ENCODE data around the gene CDK6. TPM values are rescaled to one million over a fixed set of nuclear protein-coding genes. Genes with fewer than 3 reads are reported as not detected.

CDK6 gene
- total RNA-seq, 2 donors from 2014 or later = 28.5 to 36.6 TPM

GRCh38 chr7:92717623-92717992 is 118.8 kb downstream of the CDK6 start:
- WGBS, 2 experiments (ENCODE audit: insufficient coverage in 1 of 2, insufficient read length in 1 of 2) = 96 to 100% methylated on average over 6 to 7 of the region's 7 CpGs
- H3K4me3 Mint-ChIP-seq = no peak overlapping the region

GRCh38 chr7:92716825-92717580 is 119.4 kb downstream of the CDK6 start:
- Histone ChIP-seq H3K36me3 (ENCODE audit: control insufficient read depth, insufficient read depth, low read length) (peaks cover 10% of the 10 kb centered on the region), H3K27ac (ENCODE audit: low read depth, low read length) (no peak overlapping the region), H3K4me1 (ENCODE audit: control insufficient read depth, insufficient read depth, low read length) (no peaks in the 10 kb centered on the region), H3K9me3 (ENCODE audit: control insufficient read depth, low read length) (no peaks in the 10 kb centered on the region), H3K4me3 (ENCODE audit: low read length) (no peak overlapping the region), H3K9ac (ENCODE audit: extremely low read depth, low read length, poor library complexity, severe bottlenecking) (no peak overlapping the region), H3K27me3 (ENCODE audit: control insufficient read depth, insufficient read depth, low read length, poor library complexity, severe bottlenecking) (no peaks in the 10 kb centered on the region)
- no peak for TF ChIP-seq CTCF (conservative IDR thresholded peaks at IDR 0.05)
- no peak overlapping the region for H3K4me3 Mint-ChIP-seq
- H3K9me3 Mint-ChIP-seq = no peaks in the 10 kb centered on the region
- no peaks in the 10 kb centered on the region for H3K4me1 Mint-ChIP-seq
- no peaks in the 10 kb centered on the region for H3K36me3 Mint-ChIP-seq (ENCODE audit: low read depth)
- 92 to 95% methylated on average over 2 to 4 of the region's 4 CpGs for WGBS, 2 experiments (ENCODE audit: insufficient coverage in 1 of 2, insufficient read length in 1 of 2)
- H3K27me3 Mint-ChIP-seq (ENCODE audit: insufficient read depth) = no peaks in the 10 kb centered on the region
- H3K27ac Mint-ChIP-seq = no peak overlapping the region
- no peak for DNase-seq

More at GRCh38 chr7:92717623-92717992, 118.8 kb downstream of the CDK6 start:
- Histone ChIP-seq H3K27ac (ENCODE audit: low read depth, low read length) (no peak overlapping the region), H3K9me3 (ENCODE audit: control insufficient read depth, low read length) (no peaks in the 10 kb centered on the region), H3K27me3 (ENCODE audit: control insufficient read depth, insufficient read depth, low read length, poor library complexity, severe bottlenecking) (no peaks in the 10 kb centered on the region), H3K36me3 (ENCODE audit: control insufficient read depth, insufficient read depth, low read length) (peaks cover 13% of the 10 kb centered on the region), H3K4me3 (ENCODE audit: low read length) (no peak overlapping the region), H3K4me1 (ENCODE audit: control insufficient read depth, insufficient read depth, low read length) (no peaks in the 10 kb centered on the region), H3K9ac (ENCODE audit: extremely low read depth, low read length, poor library complexity, severe bottlenecking) (no peak overlapping the region)
- Mint-ChIP-seq H3K9me3 (no peaks in the 10 kb centered on the region), H3K27ac (no peak overlapping the region), H3K36me3 (ENCODE audit: low read depth) (no peaks in the 10 kb centered on the region), H3K27me3 (ENCODE audit: insufficient read depth) (no peaks in the 10 kb centered on the region), H3K4me1 (no peaks in the 10 kb centered on the region)
- no peak for DNase-seq
- no peak for TF ChIP-seq CTCF (conservative IDR thresholded peaks at IDR 0.05)

- Histone ChIP-seq H3K27ac (ENCODE audit: low read depth, low read length) (no peak overlapping the region), H3K4me3 (ENCODE audit: low read length) (no peak overlapping the region), H3K36me3 (ENCODE audit: control insufficient read depth, insufficient read depth, low read length) (peaks cover 10% of the 10 kb centered on the region), H3K4me1 (ENCODE audit: control insufficient read depth, insufficient read depth, low read length) (no peaks in the 10 kb centered on the region), H3K9ac (ENCODE audit: extremely low read depth, low read length, poor library complexity, severe bottlenecking) (no peak overlapping the region), H3K9me3 (ENCODE audit: control insufficient read depth, low read length) (no peaks in the 10 kb centered on the region), H3K27me3 (ENCODE audit: control insufficient read depth, insufficient read depth, low read length, poor library complexity, severe bottlenecking) (no peaks in the 10 kb centered on the region)
- TF ChIP-seq CTCF (conservative IDR thresholded peaks at IDR 0.05) = no peak
- Mint-ChIP-seq H3K4me1 (no peaks in the 10 kb centered on the region), H3K27ac (no peak overlapping the region), H3K27me3 (ENCODE audit: insufficient read depth) (no peaks in the 10 kb centered on the region), H3K9me3 (no peaks in the 10 kb centered on the region), H3K36me3 (ENCODE audit: low read depth) (no peaks in the 10 kb centered on the region), H3K4me3 (no peak overlapping the region)
- no peak for DNase-seq
- 92 to 98% methylated on average over 2 of the region's 2 CpGs for WGBS, 2 experiments (ENCODE audit: insufficient coverage in 1 of 2, insufficient read length in 1 of 2)
These were observed 120.4 kb downstream of the CDK6 start for GRCh38 chr7:92715963-92716362.
